CD14-positive monocyte (primary cell): ENCODE data around the gene SEPTIN8. TPM values are rescaled to one million over a fixed set of nuclear protein-coding genes. Genes with fewer than 3 reads are reported as not detected.
A peak's percentile ranks its signal among the peaks of the same experiment; 100 is the strongest.

Source experiments
- DNase-seq, 3 donors: peaks; one replicate each; pipeline ENCODE4 v3.0.0-alpha.2; 2011 to 2022
- H2AFZ ChIP-seq: 2 replicates; pipeline ENCODE4 v1.6.0; 2012; ENCODE audit warnings: mild to moderate bottlenecking, low read depth, low read length, inconsistent platforms; ENCODE audit not compliant: insufficient read depth, poor library complexity, severe bottlenecking
- H3K27ac ChIP-seq, 2 donors: 1 replicate in 1 of 2; 2 replicates in 1 of 2; pipeline ENCODE4 v1.5.1; 2012 to 2013; ENCODE audit warnings: low read length in 2 of 2, control low read depth in 1 of 2, inconsistent platforms in 1 of 2, low read depth in 1 of 2, mild to moderate bottlenecking in 1 of 2
- H3K27me3 ChIP-seq, 2 donors: one replicate each; pipeline versions ENCODE4 v1.6.0 to v1.6.1; 2011 to 2013; ENCODE audit warnings: low read length in 2 of 2; ENCODE audit not compliant: control insufficient read depth in 2 of 2, insufficient read depth in 2 of 2
- H3K36me3 ChIP-seq, 2 donors: replicated peaks in 1 of 2; 1 replicate in 1 of 2; 2 replicates in 1 of 2; pipeline versions ENCODE4 v1.5.1 to v1.6.1; 2012 to 2013; ENCODE audit warnings: low read length in 2 of 2, control low read depth in 1 of 2, inconsistent platforms in 1 of 2, mild to moderate bottlenecking in 1 of 2; ENCODE audit not compliant: insufficient read depth in 2 of 2, control insufficient read depth in 1 of 2
- H3K4me1 ChIP-seq, 2 donors: 1 replicate in 1 of 2; 2 replicates in 1 of 2; pipeline versions ENCODE4 v1.5.1 to v1.6.1; 2012 to 2013; ENCODE audit warnings: low read length in 2 of 2, control low read depth in 1 of 2, inconsistent platforms in 1 of 2, mild to moderate bottlenecking in 1 of 2, moderate library complexity in 1 of 2; ENCODE audit not compliant: insufficient read depth in 2 of 2, control insufficient read depth in 1 of 2
- H3K4me2 ChIP-seq: replicated peaks from 2 replicates; pipeline ENCODE3; 2012; ENCODE audit warnings: low read length, moderate library complexity, mild to moderate bottlenecking; ENCODE audit not compliant: poor library complexity, severe bottlenecking; ENCODE audit errors: extremely low read depth
- H3K4me3 ChIP-seq, 3 experiments: fragments of 200-600 bp in 1 of 3; sonication (generic) in 1 of 3; replicated peaks in 1 of 3; 1 replicate in 2 of 3; 2 replicates in 1 of 3; pipeline ENCODE4 v1.5.1; 2011 to 2013; ENCODE audit warnings: low read length in 3 of 3, mild to moderate bottlenecking in 3 of 3, control low read depth in 2 of 3, low read depth in 2 of 3, inconsistent platforms in 1 of 3, moderate library complexity in 1 of 3
- H3K79me2 ChIP-seq: 2 replicates; pipeline ENCODE4 v1.6.0; 2012; ENCODE audit warnings: mild to moderate bottlenecking, control low read depth, inconsistent platforms, low read length, moderate library complexity; ENCODE audit not compliant: insufficient read depth
- H3K9ac ChIP-seq: 2 replicates; pipeline ENCODE4 v1.6.0; 2017; ENCODE audit warnings: low read length, mild to moderate bottlenecking; ENCODE audit not compliant: insufficient read depth, poor library complexity, severe bottlenecking
- H3K9me3 ChIP-seq, 2 donors: replicated peaks in 1 of 2; 1 replicate in 1 of 2; 2 replicates in 1 of 2; pipeline versions ENCODE4 v1.5.1 to v1.6.1; 2012 to 2013; ENCODE audit warnings: low read length in 2 of 2, control low read depth in 1 of 2; ENCODE audit not compliant: control insufficient read depth in 1 of 2, insufficient read depth in 1 of 2
- H4K20me1 ChIP-seq: 2 replicates; pipeline ENCODE4 v1.6.0; 2012; ENCODE audit warnings: mild to moderate bottlenecking, low read length, control low read depth, moderate library complexity; ENCODE audit not compliant: insufficient read depth
- H3K27ac Mint-ChIP-seq, 7 donors: one replicate each; pipeline ENCODE4 v1.8.0; 2020; ENCODE audit warnings: mild to moderate bottlenecking in 7 of 7, mixed read lengths in 7 of 7, moderate library complexity in 6 of 7, inconsistent platforms in 2 of 7
- H3K27me3 Mint-ChIP-seq, 3 donors: one replicate each; pipeline ENCODE4 v1.8.0; 2021 to 2022; ENCODE audit warnings: low read depth in 3 of 3, mild to moderate bottlenecking in 3 of 3, mixed read lengths in 3 of 3, moderate library complexity in 3 of 3, inconsistent platforms in 1 of 3
- H3K36me3 Mint-ChIP-seq, 2 donors: one replicate each; pipeline ENCODE4 v1.8.0; 2020; ENCODE audit warnings: mixed read lengths in 2 of 2, inconsistent platforms in 1 of 2, mild to moderate bottlenecking in 1 of 2
- H3K4me1 Mint-ChIP-seq: one replicate; pipeline ENCODE4 v1.8.0; 2020; ENCODE audit warnings: mild to moderate bottlenecking, mixed read lengths
- H3K4me3 Mint-ChIP-seq, 2 donors: one replicate each; pipeline ENCODE4 v1.8.0; 2020; ENCODE audit warnings: mild to moderate bottlenecking in 2 of 2, mixed read lengths in 2 of 2, moderate library complexity in 1 of 2
- H3K9me3 Mint-ChIP-seq, 7 donors: one replicate each; pipeline ENCODE4 v1.8.0; 2020 to 2022; ENCODE audit warnings: mixed read lengths in 7 of 7, mild to moderate bottlenecking in 6 of 7, moderate library complexity in 6 of 7, inconsistent platforms in 2 of 7
- CTCF ChIP-seq: fragments of 200-600 bp; IDR thresholded peaks from one replicate; pipeline ENCODE4 v1.8.0; 2022; ENCODE audit warnings: antibody characterized with exemption, mild to moderate bottlenecking
- WGBS: methylation state at CpG from one replicate; pipeline ENCODE4 v1.1.5; 2013; ENCODE audit warnings: missing lambda C conversion rate; ENCODE audit not compliant: insufficient coverage; 5-methylcytosine and 5-hydroxymethylcytosine counted together
- intact Hi-C, 2 donors: fragments of 100-400 bp; cut with micrococcal nuclease; formaldehyde crosslinking; loops; one replicate each; pipeline versions ENCODE4 v1.15.0 to v1.15.1; 2023
- polyA plus RNA-seq, 3 donors: library from polyadenylated mRNA; depleted of rRNA in 1 of 3; unstranded in 2 of 3; stranded (reverse) in 1 of 3; fragments of 300-500 nt in 2 of 3; fragments of >200 nt in 1 of 3; fragmentation: Illumina TruSeq in 2 of 3; gene quantifications; 1 replicate in 2 of 3; 2 replicates in 1 of 3; pipeline ENCODE4 v1.2.3, GENCODE V29; 2012 to 2021

The SEPTIN8 gene
- polyA plus RNA-seq, 3 donors: 0.36 to 5.0 (median 0.54) TPM

GRCh38 chr5:132782101-132782500 is 5.1 kb upstream of the SEPTIN8 start:
- no peaks in the 10 kb centered on the region for H3K79me2 ChIP-seq
- peak overlapping the region in 1 of 2 donors; percentile 56 for H3K4me3 Mint-ChIP-seq
- no peak overlapping the region for H3K27ac ChIP-seq
- TF ChIP-seq CTCF: no peak
- H3K36me3 Mint-ChIP-seq: peaks cover 3 to 4% of the 10 kb centered on the region in 2 donors
- peaks cover 36 to 47% of the 10 kb centered on the region in 2 donors for H3K27me3 ChIP-seq
- H3K27me3 Mint-ChIP-seq: peaks cover 38 to 54% (median 50%) of the 10 kb centered on the region in 3 donors
- H4K20me1 ChIP-seq: no peaks in the 10 kb centered on the region
- H3K36me3 ChIP-seq: no peaks in the 10 kb centered on the region
- H2AFZ ChIP-seq: no peak overlapping the region
- peak; percentile 63 to 83 (median 77) for DNase-seq
- H3K4me2 ChIP-seq: peak overlapping the region; percentile 37
- H3K27ac Mint-ChIP-seq: peak overlapping the region in 1 of 7 donors; percentile 27
- H3K4me1 ChIP-seq: peaks cover 16 to 21% of the 10 kb centered on the region in 2 donors
- H3K9ac ChIP-seq: no peak overlapping the region
- peaks cover 17% of the 10 kb centered on the region for H3K4me1 Mint-ChIP-seq
- no CpG with 5 or more reads among the region's 4 CpGs for WGBS
- peaks cover 0 to 6% (median 3%) of the 10 kb centered on the region in 7 donors for H3K9me3 Mint-ChIP-seq
- H3K4me3 ChIP-seq: no peak overlapping the region
- intact Hi-C loops: no loop called here
- peaks cover 3 to 9% of the 10 kb centered on the region in 2 donors for H3K9me3 ChIP-seq

- WGBS: 83% methylated on average over 2 of the region's 4 CpGs
- Histone ChIP-seq H3K27ac (no peak overlapping the region), H3K4me3 (no peak overlapping the region), H3K4me1 (peaks cover 23 to 29% of the 10 kb centered on the region in 2 donors), H3K79me2 (no peaks in the 10 kb centered on the region), H3K36me3 (no peaks in the 10 kb centered on the region), H3K9me3 (peaks cover 3 to 9% of the 10 kb centered on the region in 2 donors), H3K9ac (no peak overlapping the region), H3K4me2 (no peak overlapping the region), H2AFZ (no peak overlapping the region), H4K20me1 (no peaks in the 10 kb centered on the region), H3K27me3 (peaks cover 39 to 54% of the 10 kb centered on the region in 2 donors)
- H3K27ac Mint-ChIP-seq: no peak overlapping the region
- DNase-seq: no peak
- peaks cover 0 to 9% (median 3%) of the 10 kb centered on the region in 7 donors for H3K9me3 Mint-ChIP-seq
- peaks cover 42 to 61% (median 53%) of the 10 kb centered on the region in 3 donors for H3K27me3 Mint-ChIP-seq
- peak overlapping the region in 1 of 2 donors; percentile 46 for H3K4me3 Mint-ChIP-seq
- H3K36me3 Mint-ChIP-seq: peaks cover 3 to 4% of the 10 kb centered on the region in 2 donors
- no peak for TF ChIP-seq CTCF
- intact Hi-C loops: no loop called here
- peaks cover 23% of the 10 kb centered on the region for H3K4me1 Mint-ChIP-seq
Observed at GRCh38 chr5:132781029-132781428, 4.0 kb upstream of the SEPTIN8 start.
